ENCODE data around the gene BRPF1.
"Not testable (repeated sequence)": the region's sequence is repeated elsewhere in the genome, so short reads cannot be mapped to it uniquely, and the experiment has no call there.

BRPF1 gene

GRCh38 chr3:9769012-9769411, 37.5 kb downstream of the BRPF1 start:
- ChIA-PET POLR2A (no interaction called here), CTCF (interaction anchor here (0.9 to 1.2 kb wide), 2 partner anchors 9 to 12 kb away, joined by 3 to 4 read pairs; no protein-coding TSS in a partner anchor)
- no peak for DNase-seq (ENCODE audit: extremely low spot score)
- TF ChIP-seq CTCF (IDR thresholded peaks at IDR 0.05; ENCODE audit: control extremely low read depth, extremely low read depth, low read depth, missing control alignments) = no peak

- POLR2A ChIA-PET = no interaction called here
- CTCF ChIA-PET = interaction anchor here (0.7 to 1.2 kb wide), 3 partner anchors 8 to 39 kb away, joined by 3 to 4 read pairs (median 3); no protein-coding TSS in a partner anchor
- DNase-seq (ENCODE audit: extremely low spot score) = peak; percentile 80
- TF ChIP-seq CTCF (IDR thresholded peaks at IDR 0.05; ENCODE audit: control extremely low read depth, extremely low read depth, low read depth, missing control alignments) = no peak
These were observed 38.1 kb downstream of the BRPF1 start, which contains the start of gene CAMK1 for GRCh38 chr3:9769426-9770275. Gene CAMK1 (minus strand): TSS chr3:9769947. CDS start chr3:9767749, 2,198 bp downstream.

- TF ChIP-seq CTCF (IDR thresholded peaks at IDR 0.05; ENCODE audit: control extremely low read depth, extremely low read depth, low read depth, missing control alignments) = no peak
- POLR2A ChIA-PET = no interaction called here
- no peak for DNase-seq (ENCODE audit: extremely low spot score)
- CTCF ChIA-PET = no interaction called here
These were observed 38.8 kb downstream of the BRPF1 start for GRCh38 chr3:9770276-9770812.

- CTCF ChIA-PET = interaction anchor here (1.6 kb wide), 1 partner anchor 11 kb away, joined by 5 read pairs; no protein-coding TSS in a partner anchor
- POLR2A ChIA-PET; DNase-seq (ENCODE audit: extremely low spot score): not testable (repeated sequence)
These were observed 39.5 kb downstream of the BRPF1 start for GRCh38 chr3:9771007-9771406.

- DNase-seq (ENCODE audit: extremely low spot score) = no peak
- ChIA-PET POLR2A (no interaction called here), CTCF (interaction anchor here (0.9 to 1.6 kb wide), 3 partner anchors 8 to 49 kb away, joined by 4 to 6 read pairs (median 5); no protein-coding TSS in a partner anchor)
- no peak for TF ChIP-seq CTCF (IDR thresholded peaks at IDR 0.05; ENCODE audit: control extremely low read depth, extremely low read depth, low read depth, missing control alignments)
These were observed 45.6 kb downstream of the BRPF1 start for GRCh38 chr3:9776896-9777693.

GRCh38 chr3:9777694-9778021, 46.1 kb downstream of the BRPF1 start:
- DNase-seq (ENCODE audit: extremely low spot score) = no peak
- no peak for TF ChIP-seq CTCF (IDR thresholded peaks at IDR 0.05; ENCODE audit: control extremely low read depth, extremely low read depth, low read depth, missing control alignments)
- ChIA-PET CTCF (interaction anchor here (0.9 to 1.6 kb wide), 2 partner anchors 9 to 50 kb away, joined by 4 to 6 read pairs; no protein-coding TSS in a partner anchor), POLR2A (no interaction called here)

Measured in GM10248 (cell line).